CD14-positive monocyte (primary cell): ENCODE results near the gene SGMS1. TPM values are rescaled to one million over a fixed set of nuclear protein-coding genes. Genes with fewer than 3 reads are reported as not detected.

Source experiments
- DNase-seq, 3 donors: peaks; one replicate each; pipeline ENCODE4 v3.0.0-alpha.2; 2011 to 2022
- H2AFZ ChIP-seq: 2 replicates; pipeline ENCODE4 v1.6.0; 2012; ENCODE audit warnings: mild to moderate bottlenecking, low read depth, low read length, inconsistent platforms; ENCODE audit not compliant: insufficient read depth, poor library complexity, severe bottlenecking
- H3K27ac ChIP-seq, 2 donors: 1 replicate in 1 of 2; 2 replicates in 1 of 2; pipeline ENCODE4 v1.5.1; 2012 to 2013; ENCODE audit warnings: low read length in 2 of 2, control low read depth in 1 of 2, inconsistent platforms in 1 of 2, low read depth in 1 of 2, mild to moderate bottlenecking in 1 of 2
- H3K27me3 ChIP-seq, 2 donors: one replicate each; pipeline versions ENCODE4 v1.6.0 to v1.6.1; 2011 to 2013; ENCODE audit warnings: low read length in 2 of 2; ENCODE audit not compliant: control insufficient read depth in 2 of 2, insufficient read depth in 2 of 2
- H3K36me3 ChIP-seq, 2 donors: replicated peaks in 1 of 2; 1 replicate in 1 of 2; 2 replicates in 1 of 2; pipeline versions ENCODE4 v1.5.1 to v1.6.1; 2012 to 2013; ENCODE audit warnings: low read length in 2 of 2, control low read depth in 1 of 2, inconsistent platforms in 1 of 2, mild to moderate bottlenecking in 1 of 2; ENCODE audit not compliant: insufficient read depth in 2 of 2, control insufficient read depth in 1 of 2
- H3K4me1 ChIP-seq, 2 donors: 1 replicate in 1 of 2; 2 replicates in 1 of 2; pipeline versions ENCODE4 v1.5.1 to v1.6.1; 2012 to 2013; ENCODE audit warnings: low read length in 2 of 2, control low read depth in 1 of 2, inconsistent platforms in 1 of 2, mild to moderate bottlenecking in 1 of 2, moderate library complexity in 1 of 2; ENCODE audit not compliant: insufficient read depth in 2 of 2, control insufficient read depth in 1 of 2
- H3K4me2 ChIP-seq: replicated peaks from 2 replicates; pipeline ENCODE3; 2012; ENCODE audit warnings: low read length, moderate library complexity, mild to moderate bottlenecking; ENCODE audit not compliant: poor library complexity, severe bottlenecking; ENCODE audit errors: extremely low read depth
- H3K4me3 ChIP-seq, 3 experiments: fragments of 200-600 bp in 1 of 3; sonication (generic) in 1 of 3; replicated peaks in 1 of 3; 1 replicate in 2 of 3; 2 replicates in 1 of 3; pipeline ENCODE4 v1.5.1; 2011 to 2013; ENCODE audit warnings: low read length in 3 of 3, mild to moderate bottlenecking in 3 of 3, control low read depth in 2 of 3, low read depth in 2 of 3, inconsistent platforms in 1 of 3, moderate library complexity in 1 of 3
- H3K79me2 ChIP-seq: 2 replicates; pipeline ENCODE4 v1.6.0; 2012; ENCODE audit warnings: mild to moderate bottlenecking, control low read depth, inconsistent platforms, low read length, moderate library complexity; ENCODE audit not compliant: insufficient read depth
- H3K9ac ChIP-seq: 2 replicates; pipeline ENCODE4 v1.6.0; 2017; ENCODE audit warnings: low read length, mild to moderate bottlenecking; ENCODE audit not compliant: insufficient read depth, poor library complexity, severe bottlenecking
- H3K9me3 ChIP-seq, 2 donors: replicated peaks in 1 of 2; 1 replicate in 1 of 2; 2 replicates in 1 of 2; pipeline versions ENCODE4 v1.5.1 to v1.6.1; 2012 to 2013; ENCODE audit warnings: low read length in 2 of 2, control low read depth in 1 of 2; ENCODE audit not compliant: control insufficient read depth in 1 of 2, insufficient read depth in 1 of 2
- H4K20me1 ChIP-seq: 2 replicates; pipeline ENCODE4 v1.6.0; 2012; ENCODE audit warnings: mild to moderate bottlenecking, low read length, control low read depth, moderate library complexity; ENCODE audit not compliant: insufficient read depth
- H3K27ac Mint-ChIP-seq, 7 donors: one replicate each; pipeline ENCODE4 v1.8.0; 2020; ENCODE audit warnings: mild to moderate bottlenecking in 7 of 7, mixed read lengths in 7 of 7, moderate library complexity in 6 of 7, inconsistent platforms in 2 of 7
- H3K27me3 Mint-ChIP-seq, 3 donors: one replicate each; pipeline ENCODE4 v1.8.0; 2021 to 2022; ENCODE audit warnings: low read depth in 3 of 3, mild to moderate bottlenecking in 3 of 3, mixed read lengths in 3 of 3, moderate library complexity in 3 of 3, inconsistent platforms in 1 of 3
- H3K36me3 Mint-ChIP-seq, 2 donors: one replicate each; pipeline ENCODE4 v1.8.0; 2020; ENCODE audit warnings: mixed read lengths in 2 of 2, inconsistent platforms in 1 of 2, mild to moderate bottlenecking in 1 of 2
- H3K4me1 Mint-ChIP-seq: one replicate; pipeline ENCODE4 v1.8.0; 2020; ENCODE audit warnings: mild to moderate bottlenecking, mixed read lengths
- H3K4me3 Mint-ChIP-seq, 2 donors: one replicate each; pipeline ENCODE4 v1.8.0; 2020; ENCODE audit warnings: mild to moderate bottlenecking in 2 of 2, mixed read lengths in 2 of 2, moderate library complexity in 1 of 2
- H3K9me3 Mint-ChIP-seq, 7 donors: one replicate each; pipeline ENCODE4 v1.8.0; 2020 to 2022; ENCODE audit warnings: mixed read lengths in 7 of 7, mild to moderate bottlenecking in 6 of 7, moderate library complexity in 6 of 7, inconsistent platforms in 2 of 7
- WGBS: methylation state at CpG from one replicate; pipeline ENCODE4 v1.1.5; 2013; ENCODE audit warnings: missing lambda C conversion rate; ENCODE audit not compliant: insufficient coverage; 5-methylcytosine and 5-hydroxymethylcytosine counted together
- intact Hi-C, 2 donors: fragments of 100-400 bp; cut with micrococcal nuclease; formaldehyde crosslinking; loops; one replicate each; pipeline versions ENCODE4 v1.15.0 to v1.15.1; 2023
- polyA plus RNA-seq, 3 donors: library from polyadenylated mRNA; depleted of rRNA in 1 of 3; unstranded in 2 of 3; stranded (reverse) in 1 of 3; fragments of 300-500 nt in 2 of 3; fragments of >200 nt in 1 of 3; fragmentation: Illumina TruSeq in 2 of 3; gene quantifications; 1 replicate in 2 of 3; 2 replicates in 1 of 3; pipeline ENCODE4 v1.2.3, GENCODE V29; 2012 to 2021
- TF ChIP-seq, protein P1 (sequence below): fragments of 200-600 bp; IDR thresholded peaks from one replicate; pipeline ENCODE4 v1.8.0; 2022; ENCODE audit warnings: antibody characterized with exemption, mild to moderate bottlenecking

Gene SGMS1
- polyA plus RNA-seq, 3 donors = 19.5 to 20.6 (median 20.4) TPM

DNA sequence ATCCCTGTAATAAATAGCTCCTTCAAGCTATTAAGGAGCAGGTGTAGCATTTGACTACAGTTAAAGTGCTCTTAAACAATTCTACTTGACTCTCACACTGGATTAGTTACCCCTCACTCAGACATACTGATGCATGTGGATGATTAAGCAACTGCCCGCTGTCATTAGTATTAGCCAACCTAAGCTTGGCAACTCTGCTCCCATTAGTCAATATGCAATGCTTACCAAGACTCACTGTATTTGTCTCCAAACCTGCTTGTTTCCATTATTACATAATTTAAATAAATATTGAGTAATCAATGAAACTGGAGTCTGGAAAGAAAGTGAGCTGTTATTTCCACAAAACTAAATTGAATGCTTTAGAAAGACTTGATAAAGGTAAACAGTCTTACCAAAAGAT, 228.5 kb downstream of the SGMS1 start:
- H3K4me3 Mint-ChIP-seq = peak overlapping the region; percentile 9 to 73
- TF ChIP-seq, protein P1, sequence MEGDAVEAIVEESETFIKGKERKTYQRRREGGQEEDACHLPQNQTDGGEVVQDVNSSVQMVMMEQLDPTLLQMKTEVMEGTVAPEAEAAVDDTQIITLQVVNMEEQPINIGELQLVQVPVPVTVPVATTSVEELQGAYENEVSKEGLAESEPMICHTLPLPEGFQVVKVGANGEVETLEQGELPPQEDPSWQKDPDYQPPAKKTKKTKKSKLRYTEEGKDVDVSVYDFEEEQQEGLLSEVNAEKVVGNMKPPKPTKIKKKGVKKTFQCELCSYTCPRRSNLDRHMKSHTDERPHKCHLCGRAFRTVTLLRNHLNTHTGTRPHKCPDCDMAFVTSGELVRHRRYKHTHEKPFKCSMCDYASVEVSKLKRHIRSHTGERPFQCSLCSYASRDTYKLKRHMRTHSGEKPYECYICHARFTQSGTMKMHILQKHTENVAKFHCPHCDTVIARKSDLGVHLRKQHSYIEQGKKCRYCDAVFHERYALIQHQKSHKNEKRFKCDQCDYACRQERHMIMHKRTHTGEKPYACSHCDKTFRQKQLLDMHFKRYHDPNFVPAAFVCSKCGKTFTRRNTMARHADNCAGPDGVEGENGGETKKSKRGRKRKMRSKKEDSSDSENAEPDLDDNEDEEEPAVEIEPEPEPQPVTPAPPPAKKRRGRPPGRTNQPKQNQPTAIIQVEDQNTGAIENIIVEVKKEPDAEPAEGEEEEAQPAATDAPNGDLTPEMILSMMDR = no peak

DNA sequence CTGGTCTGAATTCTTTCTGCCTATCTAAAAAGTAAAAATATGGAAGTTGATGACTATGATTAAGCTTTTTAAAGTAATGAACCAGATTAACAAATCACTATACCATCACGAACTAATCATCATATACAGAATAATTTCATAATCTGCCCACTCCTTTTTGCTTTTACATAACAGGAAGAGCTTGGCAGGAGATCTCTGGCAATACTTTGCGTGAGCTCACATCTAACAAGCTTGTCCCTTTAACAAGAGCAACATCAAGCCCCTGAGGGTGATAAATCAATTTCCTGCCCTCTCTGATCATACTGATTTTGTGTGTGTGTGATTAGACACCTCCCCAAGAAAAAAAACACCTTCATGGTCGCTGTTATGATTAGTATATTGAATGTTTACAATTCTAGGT, 228.9 kb downstream of the SGMS1 start:
- TF ChIP-seq, protein P1 = no peak
- no peak overlapping the region for H2AFZ ChIP-seq
- Mint-ChIP-seq H3K36me3 (peaks cover 5 to 28% of the 10 kb centered on the region in 2 donors), H3K27me3 (peaks cover 0 to 2% (median 0%) of the 10 kb centered on the region in 3 donors), H3K9me3 (peaks cover 0 to 3% (median 0%) of the 10 kb centered on the region in 7 donors), H3K27ac (peak overlapping the region; percentile 95 to 100 (median 98)), H3K4me1 (peaks cover 55% of the 10 kb centered on the region), H3K4me3 (peak overlapping the region; percentile 0 to 73)
- intact Hi-C loops = no loop called here
- peak overlapping the region; percentile 73 for H3K9ac ChIP-seq
- no peaks in the 10 kb centered on the region for H3K9me3 ChIP-seq
- DNase-seq = peak; percentile 80 to 95 (median 90)
- peaks cover 91% of the 10 kb centered on the region for H4K20me1 ChIP-seq
- H3K36me3 ChIP-seq = no peaks in the 10 kb centered on the region
- H3K27me3 ChIP-seq = no peaks in the 10 kb centered on the region
- H3K4me2 ChIP-seq = peak overlapping the region; percentile 54
- peaks cover 89% of the 10 kb centered on the region for H3K79me2 ChIP-seq
- H3K27ac ChIP-seq = peak overlapping the region; percentile 55 to 98
- peaks cover 39 to 43% of the 10 kb centered on the region in 2 donors for H3K4me1 ChIP-seq
- WGBS = no CpG with 5 or more reads among the region's 3 CpGs
- peak overlapping the region in 1 of 3 experiments; percentile 10 for H3K4me3 ChIP-seq

More for the DNA sequence above, 228.5 kb downstream of the SGMS1 start:
- H3K4me1 Mint-ChIP-seq = peaks cover 55% of the 10 kb centered on the region
- no peak overlapping the region for H2AFZ ChIP-seq
- H3K4me3 ChIP-seq = peak overlapping the region in 1 of 3 experiments; percentile 39
- H3K27ac Mint-ChIP-seq = peak overlapping the region; percentile 95 to 100 (median 98)
- peak overlapping the region; percentile 55 to 98 for H3K27ac ChIP-seq
- intact Hi-C loops = no loop called here
- peaks cover 39 to 43% of the 10 kb centered on the region in 2 donors for H3K4me1 ChIP-seq
- peak overlapping the region; percentile 54 for H3K4me2 ChIP-seq
- H3K27me3 ChIP-seq = no peaks in the 10 kb centered on the region
- peak; percentile 92 to 98 (median 97) for DNase-seq
- H3K79me2 ChIP-seq = peaks cover 87% of the 10 kb centered on the region
- H3K36me3 ChIP-seq = no peaks in the 10 kb centered on the region
- peaks cover 0 to 2% (median 0%) of the 10 kb centered on the region in 3 donors for H3K27me3 Mint-ChIP-seq
- H3K9ac ChIP-seq = peak overlapping the region; percentile 73
- WGBS = no CpG with 5 or more reads among the region's 1 CpG
- peaks cover 5 to 29% of the 10 kb centered on the region in 2 donors for H3K36me3 Mint-ChIP-seq
- no peaks in the 10 kb centered on the region for H3K9me3 ChIP-seq
- peaks cover 0 to 3% (median 0%) of the 10 kb centered on the region in 7 donors for H3K9me3 Mint-ChIP-seq
- peaks cover 91% of the 10 kb centered on the region for H4K20me1 ChIP-seq
